PC-3 (cell line): Measurements from ENCODE around the gene SLC25A48. TPM values are rescaled to one million over a fixed set of nuclear protein-coding genes. Genes with fewer than 3 reads are reported as not detected.

ENCODE experiments used
- ATAC-seq: fragments of 200-7000 bp; cut with Tn5 transposase; 2 replicates; pipeline ENCODE4 v1.9.1; 2020; ENCODE audit warnings: mild to moderate bottlenecking, moderate library complexity
- BruUV-seq: library from RNA; stranded (reverse); fragments of 400-500 nt; replicated peaks from 2 replicates; lab custom pipeline; 2021; lab: Mats Ljungman, UMichigan
- CTCF ChIA-PET: fragments of 300-600 bp; sonication (Branson Sonifier 250); formaldehyde crosslinking; loops from one replicate; lab custom pipeline; 2022; ENCODE audit warnings: antibody characterized with exemption; lab: Charles Lee
- POLR2A ChIA-PET: fragments of 300-600 bp; sonication (Branson Sonifier 250); formaldehyde crosslinking; loops from one replicate; lab custom pipeline; 2022; ENCODE audit warnings: antibody characterized with exemption; ENCODE audit not compliant: unreplicated experiment; lab: Charles Lee
- DNase-seq: peaks from one replicate; pipeline ENCODE4 v3.0.0-alpha.2; 2015
- H2AFZ ChIP-seq: fragments of 300-600 bp; sonication (generic); 2 replicates; pipeline ENCODE4 v1.6.0; 2016; ENCODE audit warnings: antibody characterized with exemption, low read length
- H3F3A ChIP-seq: fragments of 300-600 bp; sonication (generic); one replicate; pipeline ENCODE4 v1.6.0; 2017; ENCODE audit warnings: antibody characterized with exemption, low read length, control low read depth, mild to moderate bottlenecking; ENCODE audit not compliant: unreplicated experiment
- H3K27ac ChIP-seq: fragments of 300-600 bp; sonication (generic); 2 replicates; pipeline ENCODE4 v1.5.1; 2016; ENCODE audit warnings: mild to moderate bottlenecking, low read length
- H3K27me3 ChIP-seq: fragments of 300-600 bp; sonication (generic); 2 replicates; pipeline ENCODE4 v1.6.1; 2016; ENCODE audit warnings: low read length, mixed read lengths
- H3K36me3 ChIP-seq: fragments of 300-600 bp; sonication (generic); 2 replicates; pipeline ENCODE4 v1.6.1; 2016; ENCODE audit warnings: low read depth, mixed run types, low read length, mixed read lengths
- H3K4me1 ChIP-seq: fragments of 300-600 bp; sonication (generic); 2 replicates; pipeline ENCODE4 v1.5.1; 2016; ENCODE audit warnings: low read length; ENCODE audit not compliant: insufficient read depth
- H3K4me2 ChIP-seq: fragments of 300-600 bp; sonication (generic); 2 replicates; pipeline ENCODE4 v1.6.0; 2016; ENCODE audit warnings: low read length
- H3K4me3 ChIP-seq: fragments of 300-600 bp; sonication (generic); 2 replicates; pipeline ENCODE4 v1.5.1; 2016; ENCODE audit warnings: mild to moderate bottlenecking, low read length, mixed read lengths
- H3K79me2 ChIP-seq: fragments of 300-600 bp; sonication (generic); 2 replicates; pipeline ENCODE4 v1.6.1; 2017; ENCODE audit warnings: low read length, mixed read lengths
- H3K9ac ChIP-seq: fragments of 300-600 bp; sonication (generic); 2 replicates; pipeline ENCODE4 v1.6.0; 2016; ENCODE audit warnings: mild to moderate bottlenecking, low read length
- H3K9me2 ChIP-seq: fragments of 300-600 bp; sonication (generic); replicated peaks from 2 replicates; pipeline ENCODE4 v1.6.1; 2016; ENCODE audit warnings: mixed run types, low read length, mixed read lengths
- H3K9me3 ChIP-seq: fragments of 300-600 bp; sonication (generic); 2 replicates; pipeline ENCODE4 v1.6.1; 2016; ENCODE audit warnings: low read length, mixed read lengths
- H4K20me1 ChIP-seq: fragments of 300-600 bp; sonication (generic); 2 replicates; pipeline ENCODE4 v1.6.1; 2016; ENCODE audit warnings: low read length, mixed read lengths
- CTCF ChIP-seq: fragments of 300-600 bp; sonication (generic); conservative IDR thresholded peaks from 2 replicates; pipeline ENCODE4 v1.5.1; 2017; ENCODE audit warnings: antibody characterized with exemption, low read depth, mild to moderate bottlenecking, low read length
- EZH2 ChIP-seq: fragments of 300-600 bp; sonication (generic); IDR thresholded peaks from one replicate; pipeline ENCODE4 v1.6.1; 2017; ENCODE audit warnings: antibody characterized with exemption, mild to moderate bottlenecking, low read length; ENCODE audit not compliant: unreplicated experiment
- EZH2phosphoT487 ChIP-seq: fragments of 300-600 bp; sonication (generic); IDR thresholded peaks from 2 replicates; pipeline ENCODE4 v1.6.1; 2018; ENCODE audit warnings: mild to moderate bottlenecking, antibody characterized with exemption, low read length, borderline replicate concordance
- intact Hi-C: fragments of 100-400 bp; cut with micrococcal nuclease; formaldehyde crosslinking; loops from 2 replicates; pipeline ENCODE4 v1.9.0; 2023
- total RNA-seq: library from RNA; depleted of rRNA; stranded (reverse); fragments of >200 nt; gene quantifications from 2 replicates; pipeline ENCODE4 v1.2.3, GENCODE V29; 2014

SLC25A48 gene
- total RNA-seq, 1 experiment from 2014 or later, result not detected

- no peaks in the 10 kb centered on the region for H3K27me3 ChIP-seq
- ChIA-PET CTCF (no interaction called here), POLR2A (no interaction called here)
- no peak overlapping the region for H3K4me2 ChIP-seq
- no peak overlapping the region for H3K27ac ChIP-seq
- H3K79me2 ChIP-seq, result no peaks in the 10 kb centered on the region
- no peaks in the 10 kb centered on the region for H4K20me1 ChIP-seq
- ATAC-seq, result no peak
- TF ChIP-seq EZH2, result no peak
- TF ChIP-seq EZH2phosphoT487, result no peak
- no peak for TF ChIP-seq CTCF
- H2AFZ ChIP-seq, result no peak overlapping the region
- no peak for DNase-seq
- H3K36me3 ChIP-seq, result no peaks in the 10 kb centered on the region
- no peaks in the 10 kb centered on the region for H3K9me3 ChIP-seq
- no peaks in the 10 kb centered on the region for H3K9me2 ChIP-seq
- H3K9ac ChIP-seq, result no peak overlapping the region
- intact Hi-C loops, result no loop called here
- no TSS peak for BruUV-seq
- no peaks in the 10 kb centered on the region for H3F3A ChIP-seq
- no peak overlapping the region for H3K4me3 ChIP-seq
- H3K4me1 ChIP-seq, result peaks cover 5% of the 10 kb centered on the region; the same call in 1 of the 2 replicates
Measured at GRCh38 chr5:135891268-135891667, 56.8 kb downstream of the SLC25A48 start.

GRCh38 chr5:135891791-135892190, 57.3 kb downstream of the SLC25A48 start:
- intact Hi-C loops, result no loop called here
- no peak overlapping the region for H3K4me2 ChIP-seq
- no peak for DNase-seq
- H3K79me2 ChIP-seq, result no peaks in the 10 kb centered on the region
- no peak overlapping the region for H2AFZ ChIP-seq
- no peaks in the 10 kb centered on the region for H3K36me3 ChIP-seq
- CTCF ChIA-PET, result no interaction called here
- H3K9me3 ChIP-seq, result no peaks in the 10 kb centered on the region
- no peak overlapping the region for H3K27ac ChIP-seq
- no peak overlapping the region for H3K4me3 ChIP-seq
- no peaks in the 10 kb centered on the region for H4K20me1 ChIP-seq
- no peaks in the 10 kb centered on the region for H3K9me2 ChIP-seq
- H3K4me1 ChIP-seq, result peaks cover 5% of the 10 kb centered on the region; the same call in 1 of the 2 replicates
- no peaks in the 10 kb centered on the region for H3K27me3 ChIP-seq
- no TSS peak for BruUV-seq
- ATAC-seq, result no peak
- H3F3A ChIP-seq, result no peaks in the 10 kb centered on the region
- POLR2A ChIA-PET, result no interaction called here
- no peak overlapping the region for H3K9ac ChIP-seq
- TF ChIP-seq CTCF (0 out of 2 replicates have a peak, but pooled peaks have one; percentile 17), EZH2 (no peak)

- no peak overlapping the region for H3K4me3 ChIP-seq
- no peaks in the 10 kb centered on the region for H3K27me3 ChIP-seq
- H4K20me1 ChIP-seq, result no peaks in the 10 kb centered on the region
- H3K9me3 ChIP-seq, result no peaks in the 10 kb centered on the region
- no peaks in the 10 kb centered on the region for H3K4me1 ChIP-seq
- no peak overlapping the region for H3K4me2 ChIP-seq
- no peak overlapping the region for H2AFZ ChIP-seq
- no peak for DNase-seq
- H3K27ac ChIP-seq, result no peak overlapping the region
- CTCF ChIA-PET, result no interaction called here
- H3K9me2 ChIP-seq, result no peaks in the 10 kb centered on the region
- POLR2A ChIA-PET, result no interaction called here
- H3K9ac ChIP-seq, result no peak overlapping the region
- BruUV-seq, result no TSS peak
- H3F3A ChIP-seq, result no peaks in the 10 kb centered on the region
- no peaks in the 10 kb centered on the region for H3K36me3 ChIP-seq
- intact Hi-C loops, result no loop called here
- TF ChIP-seq EZH2 (no peak), EZH2phosphoT487 (no peak), CTCF (no peak)
- ATAC-seq, result no peak
- H3K79me2 ChIP-seq, result no peaks in the 10 kb centered on the region
Measured at GRCh38 chr5:135894276-135894675, 59.8 kb downstream of the SLC25A48 start.
